GM23248 (cell line): ENCODE data around the gene C16orf86. TPM values are rescaled to one million over a fixed set of nuclear protein-coding genes. Genes with fewer than 3 reads are reported as not detected.

Source experiments
- DNase-seq: peaks from one replicate; pipeline ENCODE4 v3.0.0-alpha.2; 2015
- H2AFZ ChIP-seq: fragments of 200-600 bp; sonication (generic); 2 replicates; pipeline ENCODE4 v1.6.1; 2016; ENCODE audit warnings: antibody characterized with exemption
- H3F3A ChIP-seq: fragments of 200-600 bp; sonication (generic); 2 replicates; pipeline ENCODE4 v1.6.1; 2016; ENCODE audit warnings: mild to moderate bottlenecking, antibody characterized with exemption, mixed run types; ENCODE audit not compliant: insufficient read depth
- H3K27ac ChIP-seq: fragments of 200-600 bp; sonication (generic); 2 replicates; pipeline ENCODE4 v1.5.1; 2016; ENCODE audit warnings: mild to moderate bottlenecking
- H3K27me3 ChIP-seq: fragments of 200-600 bp; sonication (generic); replicated peaks from 2 replicates; pipeline ENCODE4 v1.6.1; 2016; ENCODE audit warnings: mild to moderate bottlenecking; ENCODE audit not compliant: insufficient read depth
- H3K36me3 ChIP-seq: fragments of 200-600 bp; sonication (generic); 2 replicates; pipeline ENCODE4 v1.6.1; 2016; ENCODE audit warnings: low read depth, mild to moderate bottlenecking
- H3K4me1 ChIP-seq: fragments of 200-600 bp; sonication (generic); 2 replicates; pipeline ENCODE4 v1.6.1; 2016; ENCODE audit warnings: mild to moderate bottlenecking; ENCODE audit not compliant: insufficient read depth
- H3K4me2 ChIP-seq: fragments of 200-600 bp; sonication (generic); one replicate; pipeline ENCODE4 v1.6.1; 2016; ENCODE audit warnings: mild to moderate bottlenecking; ENCODE audit not compliant: unreplicated experiment
- H3K4me3 ChIP-seq: fragments of 200-600 bp; sonication (generic); 2 replicates; pipeline ENCODE4 v1.5.1; 2016; ENCODE audit warnings: mild to moderate bottlenecking
- H3K79me2 ChIP-seq: fragments of 200-600 bp; sonication (generic); 2 replicates; pipeline ENCODE4 v1.6.1; 2016; ENCODE audit warnings: mild to moderate bottlenecking; ENCODE audit not compliant: insufficient read depth
- H3K9ac ChIP-seq: fragments of 200-600 bp; sonication (generic); 2 replicates; pipeline ENCODE4 v1.6.1; 2016; ENCODE audit warnings: mild to moderate bottlenecking
- H3K9me2 ChIP-seq: fragments of 200-600 bp; sonication (generic); 2 replicates; pipeline ENCODE4 v1.6.1; 2016; ENCODE audit warnings: mixed run types, mild to moderate bottlenecking, moderate library complexity; ENCODE audit not compliant: insufficient read depth
- H3K9me3 ChIP-seq: fragments of 200-600 bp; sonication (generic); one replicate; pipeline ENCODE4 v1.6.1; 2017; ENCODE audit warnings: low read depth
- H4K20me1 ChIP-seq: fragments of 200-600 bp; sonication (generic); 2 replicates; pipeline ENCODE4 v1.6.0; 2016; ENCODE audit not compliant: insufficient read depth
- EZH2 ChIP-seq: fragments of 200-600 bp; sonication (generic); IDR thresholded peaks from 2 replicates; pipeline ENCODE4 v1.6.1; 2018; ENCODE audit warnings: antibody characterized with exemption, mild to moderate bottlenecking; ENCODE audit not compliant: insufficient read depth, poor library complexity, severe bottlenecking
- EZH2phosphoT487 ChIP-seq: fragments of 200-600 bp; sonication (generic); IDR thresholded peaks from 2 replicates; pipeline ENCODE4 v1.6.1; 2018; ENCODE audit warnings: antibody characterized with exemption, moderate library complexity, mild to moderate bottlenecking, low read depth; ENCODE audit not compliant: insufficient read depth
- WGBS, 2 experiments: methylation state at CpG; one replicate each; pipeline ENCODE4 v1.1.6; 2015 to 2017; ENCODE audit warnings: low lambda C conversion rate in 2 of 2, low coverage in 1 of 2; ENCODE audit errors: missing lambda C conversion rate in 2 of 2; 5-methylcytosine and 5-hydroxymethylcytosine counted together
- in situ Hi-C: fragments of 300-500 bp; cut with MboI; formaldehyde crosslinking; loops from 2 replicates; pipeline ENCODE4 v1.15.0; 2020
- polyA plus RNA-seq: library from polyadenylated mRNA; unstranded; fragments of >200 nt; fragmentation: Nextera tagmentation; extraction: Ambion mirVana; gene quantifications from 2 replicates; pipeline ENCODE4 v1.2.1, GENCODE V29; 2016
- total RNA-seq: library from RNA; depleted of rRNA; stranded (reverse); fragments of >200 nt; shearing (Covaris generic); gene quantifications from 2 replicates; pipeline ENCODE4 v1.2.3, GENCODE V29; 2014

The C16orf86 gene
- total and polyA plus RNA-seq, 2 experiments from 2014 or later: 3.4 to 6.6 TPM

- Histone ChIP-seq H4K20me1 (no peaks in the 10 kb centered on the region), H3K4me3 (no peak overlapping the region), H3K36me3 (no peaks in the 10 kb centered on the region), H3K9ac (no peak overlapping the region), H3K79me2 (no peaks in the 10 kb centered on the region), H2AFZ (no peak overlapping the region), H3K9me3 (no peaks in the 10 kb centered on the region), H3F3A (no peaks in the 10 kb centered on the region), H3K27ac (no peak overlapping the region), H3K4me2 (no peak overlapping the region), H3K4me1 (no peaks in the 10 kb centered on the region), H3K27me3 (no peaks in the 10 kb centered on the region), H3K9me2 (no peaks in the 10 kb centered on the region)
- peak; percentile 87 for DNase-seq
- in situ Hi-C loops: loop anchor here (10.0 kb wide), 1 partner anchor 132 kb away; the partner anchor contains the start of genes RANBP10 and TSNAXIP1
- TF ChIP-seq EZH2phosphoT487: no peak
- no peak for TF ChIP-seq EZH2
- 57 to 66% methylated on average over 13 of the region's 13 CpGs for WGBS, 2 experiments
Observed at GRCh38 chr16:67672739-67673662, 6.4 kb downstream of the C16orf86 start.

GRCh38 chr16:67673712-67674580 is 7.3 kb downstream of the C16orf86 start:
- no peak overlapping the region for H3K4me3 ChIP-seq
- no peaks in the 10 kb centered on the region for H4K20me1 ChIP-seq
- no peaks in the 10 kb centered on the region for H3K4me1 ChIP-seq
- no peak overlapping the region for H3K27ac ChIP-seq
- no peaks in the 10 kb centered on the region for H3K9me2 ChIP-seq
- no peaks in the 10 kb centered on the region for H3F3A ChIP-seq
- H3K4me2 ChIP-seq: no peak overlapping the region
- DNase-seq: no peak
- no peak overlapping the region for H2AFZ ChIP-seq
- in situ Hi-C loops: loop anchor here (10.0 kb wide), 1 partner anchor 131 kb away; the partner anchor contains the start of genes RANBP10 and TSNAXIP1
- no peak overlapping the region for H3K9ac ChIP-seq
- TF ChIP-seq EZH2: no peak
- TF ChIP-seq EZH2phosphoT487: no peak
- H3K79me2 ChIP-seq: no peaks in the 10 kb centered on the region
- H3K9me3 ChIP-seq: no peaks in the 10 kb centered on the region
- WGBS, 2 experiments: 35 to 36% methylated on average over 17 to 21 of the region's 21 CpGs
- no peaks in the 10 kb centered on the region for H3K36me3 ChIP-seq
- no peaks in the 10 kb centered on the region for H3K27me3 ChIP-seq

- Histone ChIP-seq H3F3A (no peaks in the 10 kb centered on the region), H3K9me3 (no peaks in the 10 kb centered on the region), H3K4me2 (no peak overlapping the region), H3K27ac (no peak overlapping the region), H4K20me1 (no peaks in the 10 kb centered on the region), H3K4me3 (no peak overlapping the region), H3K9me2 (no peaks in the 10 kb centered on the region), H3K4me1 (no peaks in the 10 kb centered on the region), H2AFZ (no peak overlapping the region), H3K79me2 (no peaks in the 10 kb centered on the region), H3K9ac (no peak overlapping the region), H3K36me3 (no peaks in the 10 kb centered on the region), H3K27me3 (no peaks in the 10 kb centered on the region)
- in situ Hi-C loops: loop anchor here (10.0 kb wide), 1 partner anchor 130 kb away; the partner anchor contains the start of genes RANBP10 and TSNAXIP1
- no peak for DNase-seq
- TF ChIP-seq EZH2phosphoT487 (no peak), EZH2 (no peak)
- 93 to 95% methylated on average over 27 to 28 of the region's 28 CpGs for WGBS, 2 experiments
Observed at GRCh38 chr16:67674851-67675578, 8.4 kb downstream of the C16orf86 start.

GRCh38 chr16:67675579-67675935 is 8.9 kb downstream of the C16orf86 start:
- H3F3A ChIP-seq: no peaks in the 10 kb centered on the region
- in situ Hi-C loops: loop anchor here (10.0 kb wide), 1 partner anchor 129 kb away; the partner anchor contains the start of genes RANBP10 and TSNAXIP1
- WGBS, 2 experiments: 95 to 98% methylated on average over 17 of the region's 17 CpGs

More at GRCh38 chr16:67675579-67675935, 8.9 kb downstream of the C16orf86 start:
- no peak overlapping the region for H3K4me2 ChIP-seq
- no peaks in the 10 kb centered on the region for H3K9me3 ChIP-seq
- no peak overlapping the region for H2AFZ ChIP-seq
- no peak for DNase-seq
- no peaks in the 10 kb centered on the region for H3K9me2 ChIP-seq
- H3K9ac ChIP-seq: no peak overlapping the region
- H3K4me3 ChIP-seq: no peak overlapping the region
- no peaks in the 10 kb centered on the region for H3K36me3 ChIP-seq
- H3K79me2 ChIP-seq: no peaks in the 10 kb centered on the region
- no peaks in the 10 kb centered on the region for H3K4me1 ChIP-seq
- H3K27ac ChIP-seq: no peak overlapping the region
- H4K20me1 ChIP-seq: no peaks in the 10 kb centered on the region
- TF ChIP-seq EZH2: no peak
- no peak for TF ChIP-seq EZH2phosphoT487
- no peaks in the 10 kb centered on the region for H3K27me3 ChIP-seq
